ENCODE results near the gene IPO7.
"Not testable (repeated sequence)": the region's sequence is repeated elsewhere in the genome, so short reads cannot be mapped to it uniquely, and the experiment has no call there.

IPO7 gene

DNA sequence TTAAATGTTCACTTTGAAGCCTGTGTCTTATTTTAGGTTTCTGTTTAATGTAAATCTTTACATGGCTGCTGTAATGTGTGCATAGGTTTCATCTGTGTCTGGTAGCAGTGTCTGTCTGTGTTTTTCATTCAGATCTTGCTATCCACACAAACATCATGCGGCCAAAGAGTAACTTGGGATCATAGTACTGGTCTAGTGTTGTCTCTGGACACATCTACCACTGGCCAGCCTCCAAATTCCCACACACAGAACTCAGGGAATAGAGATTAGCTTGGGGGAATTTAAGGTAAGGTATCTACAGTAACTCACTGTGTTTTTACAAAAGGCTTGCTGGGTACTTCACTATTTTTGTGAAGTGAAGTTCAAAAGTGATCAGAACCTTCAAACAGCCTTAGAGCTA, 44.3 kb downstream of the IPO7 start:
- no peak for DNase-seq (ENCODE audit: extremely low read depth, low read depth)
- TF ChIP-seq, protein P1, sequence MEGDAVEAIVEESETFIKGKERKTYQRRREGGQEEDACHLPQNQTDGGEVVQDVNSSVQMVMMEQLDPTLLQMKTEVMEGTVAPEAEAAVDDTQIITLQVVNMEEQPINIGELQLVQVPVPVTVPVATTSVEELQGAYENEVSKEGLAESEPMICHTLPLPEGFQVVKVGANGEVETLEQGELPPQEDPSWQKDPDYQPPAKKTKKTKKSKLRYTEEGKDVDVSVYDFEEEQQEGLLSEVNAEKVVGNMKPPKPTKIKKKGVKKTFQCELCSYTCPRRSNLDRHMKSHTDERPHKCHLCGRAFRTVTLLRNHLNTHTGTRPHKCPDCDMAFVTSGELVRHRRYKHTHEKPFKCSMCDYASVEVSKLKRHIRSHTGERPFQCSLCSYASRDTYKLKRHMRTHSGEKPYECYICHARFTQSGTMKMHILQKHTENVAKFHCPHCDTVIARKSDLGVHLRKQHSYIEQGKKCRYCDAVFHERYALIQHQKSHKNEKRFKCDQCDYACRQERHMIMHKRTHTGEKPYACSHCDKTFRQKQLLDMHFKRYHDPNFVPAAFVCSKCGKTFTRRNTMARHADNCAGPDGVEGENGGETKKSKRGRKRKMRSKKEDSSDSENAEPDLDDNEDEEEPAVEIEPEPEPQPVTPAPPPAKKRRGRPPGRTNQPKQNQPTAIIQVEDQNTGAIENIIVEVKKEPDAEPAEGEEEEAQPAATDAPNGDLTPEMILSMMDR (IDR thresholded peaks at IDR 0.05; ENCODE audit: low read depth, low read length) = no peak

DNA sequence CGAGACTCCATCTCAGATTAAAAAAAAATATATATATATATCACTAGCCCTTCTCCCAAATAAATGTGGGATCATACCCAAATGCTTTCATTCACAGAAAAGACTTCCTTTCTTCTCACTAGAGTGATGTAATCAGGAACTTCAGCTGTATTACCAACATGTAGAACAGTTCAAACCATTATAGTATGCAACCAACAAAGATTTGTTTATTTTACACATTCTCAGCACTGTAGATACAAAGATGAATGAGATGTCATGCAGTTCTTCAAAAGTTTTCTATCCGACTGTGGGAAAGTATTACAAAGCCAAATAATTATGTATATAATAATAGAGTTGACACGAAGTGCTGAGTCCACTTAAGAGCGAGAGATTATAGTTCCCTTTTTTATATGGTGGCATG, 54.2 kb downstream of the IPO7 start:
- no peak for DNase-seq (ENCODE audit: extremely low read depth, low read depth)
- TF ChIP-seq, protein P1 (IDR thresholded peaks at IDR 0.05; ENCODE audit: low read depth, low read length) = no peak

DNA sequence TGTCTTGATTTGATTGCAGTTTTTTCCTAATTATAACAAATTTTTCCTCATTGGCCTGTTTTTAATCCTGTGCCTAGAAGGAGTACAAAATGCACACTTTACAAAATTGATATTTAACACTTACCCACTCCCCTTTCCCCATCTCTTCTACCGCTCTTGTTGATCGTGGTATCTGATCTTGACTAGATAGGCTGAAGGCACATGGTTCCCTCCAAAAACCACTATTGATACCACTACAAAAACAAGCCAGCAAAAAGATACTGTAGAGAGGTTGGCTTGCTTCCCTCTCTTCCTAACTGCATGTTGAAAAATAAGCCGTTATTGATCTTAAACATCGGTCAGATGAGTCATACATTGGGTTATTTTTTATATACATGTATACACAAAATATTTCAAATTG, 61.8 kb downstream of the IPO7 start:
- TF ChIP-seq, protein P1 (IDR thresholded peaks at IDR 0.05; ENCODE audit: low read depth, low read length) = no peak
- no peak for DNase-seq (ENCODE audit: extremely low read depth, low read depth)

DNA sequence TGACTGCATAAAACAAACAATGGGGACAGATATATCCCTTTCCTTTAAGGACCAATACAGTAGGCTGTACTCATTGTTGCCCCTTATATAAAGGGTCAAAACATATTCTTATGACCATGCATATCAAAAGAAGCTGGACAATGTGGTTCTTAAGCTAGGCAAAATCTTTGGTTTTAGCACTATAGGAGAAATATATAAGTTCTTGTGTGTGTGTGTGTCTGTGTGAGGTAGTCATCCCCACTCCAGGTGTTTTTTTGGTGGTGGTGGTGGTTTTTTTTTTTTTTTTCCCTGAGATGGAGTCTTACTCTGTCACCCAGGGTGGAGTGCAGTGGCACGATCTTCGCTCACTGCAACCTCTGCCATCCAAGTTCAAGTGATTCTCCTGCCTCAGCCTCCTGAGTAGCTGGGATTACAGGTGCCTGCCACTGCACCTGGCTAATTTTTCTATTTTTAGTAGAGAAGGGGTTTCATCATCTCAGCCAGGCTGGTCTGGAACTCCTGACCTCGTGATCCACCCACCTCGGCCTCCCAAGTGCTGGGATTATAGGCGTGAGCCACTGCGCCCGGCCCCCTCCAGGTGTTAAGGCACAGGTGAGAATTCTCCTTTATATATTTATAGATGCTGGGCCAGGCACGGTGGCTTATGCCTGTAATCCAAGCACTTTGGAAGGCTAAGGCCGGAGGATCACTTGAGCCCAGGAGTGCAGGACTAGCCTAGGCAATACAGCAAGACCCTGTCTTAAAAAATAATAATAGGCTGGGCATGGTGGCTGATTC, 64.3 kb downstream of the IPO7 start:
- DNase-seq (ENCODE audit: extremely low read depth, low read depth) = no peak
- TF ChIP-seq, protein P1 (IDR thresholded peaks at IDR 0.05; ENCODE audit: low read depth, low read length) = no peak

DNA sequence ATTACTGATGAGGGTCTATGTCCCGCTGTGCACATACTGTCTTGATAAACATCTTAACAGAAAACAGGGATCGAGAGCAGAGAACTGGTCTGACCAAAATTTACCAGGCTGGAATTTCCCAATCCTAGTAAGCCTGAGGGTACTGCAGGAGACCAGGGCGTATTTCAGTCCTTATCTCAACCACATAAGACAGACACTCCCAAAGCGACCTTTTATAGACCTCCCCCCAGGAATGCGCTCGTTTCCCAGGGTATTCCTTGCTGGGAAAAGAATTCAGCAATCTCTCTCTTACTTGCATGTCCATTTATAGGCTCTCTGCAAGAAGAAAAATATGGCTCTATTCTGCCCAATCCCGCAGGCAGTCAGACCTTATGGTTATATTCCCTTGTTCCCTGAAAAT, 67.6 kb downstream of the IPO7 start:
- DNase-seq (ENCODE audit: extremely low read depth, low read depth) = not testable (repeated sequence)

DNA sequence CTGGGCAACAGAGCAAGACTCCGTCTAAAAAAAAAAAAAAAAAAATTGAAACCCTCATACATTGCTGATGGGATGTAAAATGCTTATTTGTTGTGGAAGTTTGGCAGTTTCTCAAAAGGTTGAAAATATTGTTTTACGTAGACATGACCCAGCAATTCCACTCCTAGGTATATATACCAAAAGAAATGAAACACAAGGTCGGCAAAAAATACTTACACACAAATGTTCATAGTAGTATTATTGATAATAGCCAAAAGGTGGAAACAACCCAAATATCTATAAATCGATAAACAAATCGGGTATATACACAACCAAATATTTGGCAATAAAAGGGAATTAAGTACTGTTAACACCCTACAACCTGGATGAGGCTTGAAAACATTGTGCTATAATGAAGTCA, 71.3 kb downstream of the IPO7 start:
- no peak for DNase-seq (ENCODE audit: extremely low read depth, low read depth)
- TF ChIP-seq, protein P1 (IDR thresholded peaks at IDR 0.05; ENCODE audit: low read depth, low read length) = no peak

DNA sequence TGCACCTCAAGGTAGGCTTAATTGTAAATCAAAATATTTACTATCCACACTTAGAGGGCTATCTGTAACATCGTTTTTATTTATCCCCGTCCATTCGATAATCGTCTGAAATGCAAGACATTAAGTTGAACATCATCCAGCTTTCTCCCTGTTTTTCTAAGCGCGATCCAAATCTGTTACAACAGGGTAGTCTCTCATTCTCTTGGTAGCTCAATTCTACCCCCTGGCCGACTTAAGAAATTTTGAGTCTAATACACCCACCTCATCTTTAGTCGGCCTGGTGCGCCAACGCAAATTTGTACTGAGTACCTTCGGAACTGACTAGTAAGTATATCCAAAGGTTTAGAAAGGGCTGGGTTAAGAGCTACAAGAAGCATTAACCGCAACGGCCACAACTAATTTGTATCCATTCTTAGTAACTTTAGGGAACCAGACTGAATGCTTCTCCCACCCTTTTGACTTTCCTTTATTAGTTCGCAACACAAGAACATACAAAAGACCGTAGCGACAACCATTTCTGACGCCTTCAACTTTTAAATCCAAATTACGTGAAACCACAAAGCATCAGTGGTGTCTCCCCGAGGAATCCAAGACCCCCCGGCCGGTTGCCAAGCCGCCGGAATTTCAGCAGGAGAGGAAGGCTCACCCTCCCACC, 75.3 kb downstream of the IPO7 start:
- TF ChIP-seq, protein P1 (IDR thresholded peaks at IDR 0.05; ENCODE audit: low read depth, low read length) = no peak
- no peak for DNase-seq (ENCODE audit: extremely low read depth, low read depth)
